CD14-positive monocyte (primary cell): Measurements from ENCODE around the gene GIMAP8. TPM values are rescaled to one million over a fixed set of nuclear protein-coding genes. Genes with fewer than 3 reads are reported as not detected.

Source experiments
- DNase-seq, 3 donors: peaks; one replicate each; pipeline ENCODE4 v3.0.0-alpha.2; 2011 to 2022
- H2AFZ ChIP-seq: 2 replicates; pipeline ENCODE4 v1.6.0; 2012; ENCODE audit warnings: mild to moderate bottlenecking, low read depth, low read length, inconsistent platforms; ENCODE audit not compliant: insufficient read depth, poor library complexity, severe bottlenecking
- H3K27ac ChIP-seq, 2 donors: 1 replicate in 1 of 2; 2 replicates in 1 of 2; pipeline ENCODE4 v1.5.1; 2012 to 2013; ENCODE audit warnings: low read length in 2 of 2, control low read depth in 1 of 2, inconsistent platforms in 1 of 2, low read depth in 1 of 2, mild to moderate bottlenecking in 1 of 2
- H3K27me3 ChIP-seq, 2 donors: one replicate each; pipeline versions ENCODE4 v1.6.0 to v1.6.1; 2011 to 2013; ENCODE audit warnings: low read length in 2 of 2; ENCODE audit not compliant: control insufficient read depth in 2 of 2, insufficient read depth in 2 of 2
- H3K36me3 ChIP-seq, 2 donors: replicated peaks in 1 of 2; 1 replicate in 1 of 2; 2 replicates in 1 of 2; pipeline versions ENCODE4 v1.5.1 to v1.6.1; 2012 to 2013; ENCODE audit warnings: low read length in 2 of 2, control low read depth in 1 of 2, inconsistent platforms in 1 of 2, mild to moderate bottlenecking in 1 of 2; ENCODE audit not compliant: insufficient read depth in 2 of 2, control insufficient read depth in 1 of 2
- H3K4me1 ChIP-seq, 2 donors: 1 replicate in 1 of 2; 2 replicates in 1 of 2; pipeline versions ENCODE4 v1.5.1 to v1.6.1; 2012 to 2013; ENCODE audit warnings: low read length in 2 of 2, control low read depth in 1 of 2, inconsistent platforms in 1 of 2, mild to moderate bottlenecking in 1 of 2, moderate library complexity in 1 of 2; ENCODE audit not compliant: insufficient read depth in 2 of 2, control insufficient read depth in 1 of 2
- H3K4me2 ChIP-seq: replicated peaks from 2 replicates; pipeline ENCODE3; 2012; ENCODE audit warnings: low read length, moderate library complexity, mild to moderate bottlenecking; ENCODE audit not compliant: poor library complexity, severe bottlenecking; ENCODE audit errors: extremely low read depth
- H3K4me3 ChIP-seq, 3 experiments: fragments of 200-600 bp in 1 of 3; sonication (generic) in 1 of 3; replicated peaks in 1 of 3; 1 replicate in 2 of 3; 2 replicates in 1 of 3; pipeline ENCODE4 v1.5.1; 2011 to 2013; ENCODE audit warnings: low read length in 3 of 3, mild to moderate bottlenecking in 3 of 3, control low read depth in 2 of 3, low read depth in 2 of 3, inconsistent platforms in 1 of 3, moderate library complexity in 1 of 3
- H3K79me2 ChIP-seq: 2 replicates; pipeline ENCODE4 v1.6.0; 2012; ENCODE audit warnings: mild to moderate bottlenecking, control low read depth, inconsistent platforms, low read length, moderate library complexity; ENCODE audit not compliant: insufficient read depth
- H3K9ac ChIP-seq: 2 replicates; pipeline ENCODE4 v1.6.0; 2017; ENCODE audit warnings: low read length, mild to moderate bottlenecking; ENCODE audit not compliant: insufficient read depth, poor library complexity, severe bottlenecking
- H3K9me3 ChIP-seq, 2 donors: replicated peaks in 1 of 2; 1 replicate in 1 of 2; 2 replicates in 1 of 2; pipeline versions ENCODE4 v1.5.1 to v1.6.1; 2012 to 2013; ENCODE audit warnings: low read length in 2 of 2, control low read depth in 1 of 2; ENCODE audit not compliant: control insufficient read depth in 1 of 2, insufficient read depth in 1 of 2
- H4K20me1 ChIP-seq: 2 replicates; pipeline ENCODE4 v1.6.0; 2012; ENCODE audit warnings: mild to moderate bottlenecking, low read length, control low read depth, moderate library complexity; ENCODE audit not compliant: insufficient read depth
- H3K27ac Mint-ChIP-seq, 7 donors: one replicate each; pipeline ENCODE4 v1.8.0; 2020; ENCODE audit warnings: mild to moderate bottlenecking in 7 of 7, mixed read lengths in 7 of 7, moderate library complexity in 6 of 7, inconsistent platforms in 2 of 7
- H3K27me3 Mint-ChIP-seq, 3 donors: one replicate each; pipeline ENCODE4 v1.8.0; 2021 to 2022; ENCODE audit warnings: low read depth in 3 of 3, mild to moderate bottlenecking in 3 of 3, mixed read lengths in 3 of 3, moderate library complexity in 3 of 3, inconsistent platforms in 1 of 3
- H3K36me3 Mint-ChIP-seq, 2 donors: one replicate each; pipeline ENCODE4 v1.8.0; 2020; ENCODE audit warnings: mixed read lengths in 2 of 2, inconsistent platforms in 1 of 2, mild to moderate bottlenecking in 1 of 2
- H3K4me1 Mint-ChIP-seq: one replicate; pipeline ENCODE4 v1.8.0; 2020; ENCODE audit warnings: mild to moderate bottlenecking, mixed read lengths
- H3K4me3 Mint-ChIP-seq, 2 donors: one replicate each; pipeline ENCODE4 v1.8.0; 2020; ENCODE audit warnings: mild to moderate bottlenecking in 2 of 2, mixed read lengths in 2 of 2, moderate library complexity in 1 of 2
- H3K9me3 Mint-ChIP-seq, 7 donors: one replicate each; pipeline ENCODE4 v1.8.0; 2020 to 2022; ENCODE audit warnings: mixed read lengths in 7 of 7, mild to moderate bottlenecking in 6 of 7, moderate library complexity in 6 of 7, inconsistent platforms in 2 of 7
- CTCF ChIP-seq: fragments of 200-600 bp; IDR thresholded peaks from one replicate; pipeline ENCODE4 v1.8.0; 2022; ENCODE audit warnings: antibody characterized with exemption, mild to moderate bottlenecking
- WGBS: methylation state at CpG from one replicate; pipeline ENCODE4 v1.1.5; 2013; ENCODE audit warnings: missing lambda C conversion rate; ENCODE audit not compliant: insufficient coverage; 5-methylcytosine and 5-hydroxymethylcytosine counted together
- intact Hi-C, 2 donors: fragments of 100-400 bp; cut with micrococcal nuclease; formaldehyde crosslinking; loops; one replicate each; pipeline versions ENCODE4 v1.15.0 to v1.15.1; 2023
- polyA minus RNA-seq: library from RNA; depleted of rRNA, polyadenylated mRNA; stranded (reverse); fragments of >200 nt; gene quantifications from 2 replicates; pipeline ENCODE4 v1.2.3, GENCODE V29; 2012
- polyA plus RNA-seq, 3 donors: library from polyadenylated mRNA; depleted of rRNA in 1 of 3; unstranded in 2 of 3; stranded (reverse) in 1 of 3; fragments of 300-500 nt in 2 of 3; fragments of >200 nt in 1 of 3; fragmentation: Illumina TruSeq in 2 of 3; gene quantifications; 1 replicate in 2 of 3; 2 replicates in 1 of 3; pipeline ENCODE4 v1.2.3, GENCODE V29; 2012 to 2021
- total RNA-seq, 12 experiments: library from RNA in 1 of 12; stranded (reverse) in 1 of 12; fragments of 120-200 nt in 1 of 12; gene quantifications; one replicate each; pipeline ENCODE4 v1.2.4 and lab custom pipeline; 2013 to 2026; ENCODE audit warnings: mixed read lengths in 6 of 12, inconsistent platforms in 1 of 12

GIMAP8 gene
- 91.5 TPM for total RNA-seq (2013)
- 10 to 100 TPM; 12.0 to 26.8 (median 22.5) TPM for polyA plus RNA-seq
- 20.4 and 35.3 TPM in 2 replicates for polyA minus RNA-seq
- 3.5 to 40.3 (median 20.9) reads per million in 11 experiments for total RNA-seq (lab: John Stamatoyannopoulos, UW)

- DNase-seq: peak; percentile 65 to 89 (median 83)
- peaks cover 29 to 30% of the 10 kb centered on the region in 2 donors for H3K36me3 Mint-ChIP-seq
- Histone ChIP-seq H3K9me3 (no peaks in the 10 kb centered on the region), H3K9ac (peak within 1 kb of the TSS; percentile 79), H3K4me2 (peak within 1 kb of the TSS; percentile 95), H3K27me3 (no peaks in the 10 kb centered on the region), H3K36me3 (peaks cover 8 to 25% of the 10 kb centered on the region in 2 donors), H3K4me3 (peak within 1 kb of the TSS; percentile 77 to 100 (median 92)), H2AFZ (peak within 1 kb of the TSS; percentile 49), H4K20me1 (peaks cover 41% of the 10 kb centered on the region), H3K27ac (peak within 1 kb of the TSS; percentile 79 to 87), H3K4me1 (peaks cover 49 to 62% of the 10 kb centered on the region in 2 donors), H3K79me2 (peaks cover 59% of the 10 kb centered on the region)
- no peak for TF ChIP-seq CTCF
- peak within 1 kb of the TSS; percentile 90 to 97 (median 96) for H3K27ac Mint-ChIP-seq
- 0% methylated on average over 17 of the region's 22 CpGs for WGBS
- peak within 1 kb of the TSS; percentile 100 for H3K4me3 Mint-ChIP-seq
- peaks cover 0 to 15% (median 6%) of the 10 kb centered on the region in 7 donors for H3K9me3 Mint-ChIP-seq
- intact Hi-C loops: loop anchor here (2.0 to 5.0 kb wide), 4 partner anchors 40 to 304 kb away; no protein-coding TSS in a partner anchor
- peaks cover 0 to 1% (median 0%) of the 10 kb centered on the region in 3 donors for H3K27me3 Mint-ChIP-seq
- H3K4me1 Mint-ChIP-seq: peaks cover 67% of the 10 kb centered on the region
These were observed at the start of gene GIMAP8 for GRCh38 chr7:150450491-150451001. Gene GIMAP8, plus strand, starts transcription at chr7:150450630. Its CDS starts 16,069 bp downstream, at chr7:150466699.

GRCh38 chr7:150400788-150401423 is 49.5 kb upstream of the GIMAP8 start:
- H3K36me3 ChIP-seq: peaks cover 13 to 27% of the 10 kb centered on the region in 2 donors

More at GRCh38 chr7:150400788-150401423, 49.5 kb upstream of the GIMAP8 start:
- Histone ChIP-seq H3K27ac (no peak overlapping the region), H3K9ac (no peak overlapping the region), H3K79me2 (no peaks in the 10 kb centered on the region), H3K9me3 (no peaks in the 10 kb centered on the region), H4K20me1 (no peaks in the 10 kb centered on the region), H3K4me1 (peaks cover 14 to 20% of the 10 kb centered on the region in 2 donors), H3K4me2 (no peak overlapping the region), H3K4me3 (no peak overlapping the region), H2AFZ (no peak overlapping the region), H3K27me3 (no peaks in the 10 kb centered on the region)
- peaks cover 0 to 3% (median 0%) of the 10 kb centered on the region in 7 donors for H3K9me3 Mint-ChIP-seq
- intact Hi-C loops: no loop called here
- H3K27me3 Mint-ChIP-seq: peaks cover 0 to 5% (median 3%) of the 10 kb centered on the region in 3 donors
- H3K27ac Mint-ChIP-seq: peak overlapping the region in 2 of 7 donors; percentile 36 to 50
- no peak for TF ChIP-seq CTCF
- peaks cover 16% of the 10 kb centered on the region for H3K4me1 Mint-ChIP-seq
- WGBS: 90% methylated on average over 13 of the region's 15 CpGs
- peaks cover 21 to 25% of the 10 kb centered on the region in 2 donors for H3K36me3 Mint-ChIP-seq
- no peak for DNase-seq
- no peak overlapping the region for H3K4me3 Mint-ChIP-seq
